PC-3 (cell line): ENCODE results near the gene FOXQ1. TPM values are rescaled to one million over a fixed set of nuclear protein-coding genes. Genes with fewer than 3 reads are reported as not detected.

Experiments used
- ATAC-seq: fragments of 200-7000 bp; cut with Tn5 transposase; 2 replicates; pipeline ENCODE4 v1.9.1; 2020; ENCODE audit warnings: mild to moderate bottlenecking, moderate library complexity
- BruUV-seq: library from RNA; stranded (reverse); fragments of 400-500 nt; replicated peaks from 2 replicates; lab custom pipeline; 2021; lab: Mats Ljungman, UMichigan
- CTCF ChIA-PET: fragments of 300-600 bp; sonication (Branson Sonifier 250); formaldehyde crosslinking; loops from one replicate; lab custom pipeline; 2022; ENCODE audit warnings: antibody characterized with exemption; lab: Charles Lee
- POLR2A ChIA-PET: fragments of 300-600 bp; sonication (Branson Sonifier 250); formaldehyde crosslinking; loops from one replicate; lab custom pipeline; 2022; ENCODE audit warnings: antibody characterized with exemption; ENCODE audit not compliant: unreplicated experiment; lab: Charles Lee
- DNase-seq: peaks from one replicate; pipeline ENCODE4 v3.0.0-alpha.2; 2015
- H2AFZ ChIP-seq: fragments of 300-600 bp; sonication (generic); 2 replicates; pipeline ENCODE4 v1.6.0; 2016; ENCODE audit warnings: antibody characterized with exemption, low read length
- H3F3A ChIP-seq: fragments of 300-600 bp; sonication (generic); one replicate; pipeline ENCODE4 v1.6.0; 2017; ENCODE audit warnings: antibody characterized with exemption, low read length, control low read depth, mild to moderate bottlenecking; ENCODE audit not compliant: unreplicated experiment
- H3K27ac ChIP-seq: fragments of 300-600 bp; sonication (generic); 2 replicates; pipeline ENCODE4 v1.5.1; 2016; ENCODE audit warnings: mild to moderate bottlenecking, low read length
- H3K27me3 ChIP-seq: fragments of 300-600 bp; sonication (generic); 2 replicates; pipeline ENCODE4 v1.6.1; 2016; ENCODE audit warnings: low read length, mixed read lengths
- H3K36me3 ChIP-seq: fragments of 300-600 bp; sonication (generic); 2 replicates; pipeline ENCODE4 v1.6.1; 2016; ENCODE audit warnings: low read depth, mixed run types, low read length, mixed read lengths
- H3K4me1 ChIP-seq: fragments of 300-600 bp; sonication (generic); 2 replicates; pipeline ENCODE4 v1.5.1; 2016; ENCODE audit warnings: low read length; ENCODE audit not compliant: insufficient read depth
- H3K4me2 ChIP-seq: fragments of 300-600 bp; sonication (generic); 2 replicates; pipeline ENCODE4 v1.6.0; 2016; ENCODE audit warnings: low read length
- H3K4me3 ChIP-seq: fragments of 300-600 bp; sonication (generic); 2 replicates; pipeline ENCODE4 v1.5.1; 2016; ENCODE audit warnings: mild to moderate bottlenecking, low read length, mixed read lengths
- H3K79me2 ChIP-seq: fragments of 300-600 bp; sonication (generic); 2 replicates; pipeline ENCODE4 v1.6.1; 2017; ENCODE audit warnings: low read length, mixed read lengths
- H3K9ac ChIP-seq: fragments of 300-600 bp; sonication (generic); 2 replicates; pipeline ENCODE4 v1.6.0; 2016; ENCODE audit warnings: mild to moderate bottlenecking, low read length
- H3K9me2 ChIP-seq: fragments of 300-600 bp; sonication (generic); replicated peaks from 2 replicates; pipeline ENCODE4 v1.6.1; 2016; ENCODE audit warnings: mixed run types, low read length, mixed read lengths
- H3K9me3 ChIP-seq: fragments of 300-600 bp; sonication (generic); 2 replicates; pipeline ENCODE4 v1.6.1; 2016; ENCODE audit warnings: low read length, mixed read lengths
- H4K20me1 ChIP-seq: fragments of 300-600 bp; sonication (generic); 2 replicates; pipeline ENCODE4 v1.6.1; 2016; ENCODE audit warnings: low read length, mixed read lengths
- CTCF ChIP-seq: fragments of 300-600 bp; sonication (generic); conservative IDR thresholded peaks from 2 replicates; pipeline ENCODE4 v1.5.1; 2017; ENCODE audit warnings: antibody characterized with exemption, low read depth, mild to moderate bottlenecking, low read length
- EZH2 ChIP-seq: fragments of 300-600 bp; sonication (generic); IDR thresholded peaks from one replicate; pipeline ENCODE4 v1.6.1; 2017; ENCODE audit warnings: antibody characterized with exemption, mild to moderate bottlenecking, low read length; ENCODE audit not compliant: unreplicated experiment
- EZH2phosphoT487 ChIP-seq: fragments of 300-600 bp; sonication (generic); IDR thresholded peaks from 2 replicates; pipeline ENCODE4 v1.6.1; 2018; ENCODE audit warnings: mild to moderate bottlenecking, antibody characterized with exemption, low read length, borderline replicate concordance
- intact Hi-C: fragments of 100-400 bp; cut with micrococcal nuclease; formaldehyde crosslinking; loops from 2 replicates; pipeline ENCODE4 v1.9.0; 2023
- total RNA-seq: library from RNA; depleted of rRNA; stranded (reverse); fragments of >200 nt; gene quantifications from 2 replicates; pipeline ENCODE4 v1.2.3, GENCODE V29; 2014

FOXQ1 gene
- total RNA-seq, 1 experiment from 2014 or later = 7.5 TPM

GRCh38 chr6:1315560-1316386, 3.9 kb downstream of the FOXQ1 start:
- H3K9me3 ChIP-seq = no peaks in the 10 kb centered on the region
- no TSS peak for BruUV-seq
- peaks cover 23% of the 10 kb centered on the region for H3K4me1 ChIP-seq
- H3F3A ChIP-seq = peaks cover 3% of the 10 kb centered on the region
- intact Hi-C loops = no loop called here
- ATAC-seq (no peak), DNase-seq (no peak)
- no peaks in the 10 kb centered on the region for H3K9me2 ChIP-seq
- peaks cover 20% of the 10 kb centered on the region for H3K79me2 ChIP-seq
- no peak overlapping the region for H3K27ac ChIP-seq
- POLR2A ChIA-PET = interaction anchor here (0.5 to 0.7 kb wide), 3 partner anchors 9 to 75 kb away, joined by 3 to 5 read pairs (median 3); no protein-coding TSS in a partner anchor
- no peaks in the 10 kb centered on the region for H3K27me3 ChIP-seq
- peak overlapping the region; percentile 80 for H3K4me3 ChIP-seq
- TF ChIP-seq EZH2 (no peak), EZH2phosphoT487 (no peak), CTCF (no peak)
- H3K9ac ChIP-seq = no peak overlapping the region
- H2AFZ ChIP-seq = no peak overlapping the region; the same call in 1 of the 2 replicates
- no peaks in the 10 kb centered on the region for H3K36me3 ChIP-seq
- peak overlapping the region; percentile 97 for H3K4me2 ChIP-seq
- no peaks in the 10 kb centered on the region for H4K20me1 ChIP-seq
- CTCF ChIA-PET = interaction anchor here (0.5 to 0.7 kb wide), 3 partner anchors 65 to 348 kb away, joined by 6 read pairs; no protein-coding TSS in a partner anchor

- intact Hi-C loops = no loop called here
- Histone ChIP-seq H2AFZ (peak overlapping the region; percentile 93), H3K9me2 (no peaks in the 10 kb centered on the region), H3K9ac (peak overlapping the region; percentile 62), H4K20me1 (no peaks in the 10 kb centered on the region), H3K9me3 (no peaks in the 10 kb centered on the region), H3F3A (no peaks in the 10 kb centered on the region), H3K4me3 (peak overlapping the region; percentile 80), H3K27me3 (no peaks in the 10 kb centered on the region), H3K79me2 (peaks cover 20% of the 10 kb centered on the region), H3K4me1 (peaks cover 17% of the 10 kb centered on the region), H3K27ac (peak overlapping the region; percentile 52), H3K36me3 (no peaks in the 10 kb centered on the region), H3K4me2 (peak overlapping the region; percentile 97)
- ChIA-PET CTCF (interaction anchor here (0.5 to 0.7 kb wide), 3 partner anchors 64 to 348 kb away, joined by 6 read pairs; no protein-coding TSS in a partner anchor), POLR2A (interaction anchor here (0.6 kb wide), 1 partner anchor 29 kb away, joined by 5 read pairs; no protein-coding TSS in a partner anchor)
- peak; percentile 48 for DNase-seq
- no peak; the same call in 1 of the 2 replicates for ATAC-seq
- TF ChIP-seq EZH2phosphoT487 = no peak
- no peak for TF ChIP-seq EZH2
- no peak for TF ChIP-seq CTCF
- BruUV-seq = no TSS peak
These were observed 4.6 kb downstream of the FOXQ1 start for GRCh38 chr6:1316489-1316971.
